HepG2 (cell line): ENCODE results near the gene COQ4. TPM values are rescaled to one million over a fixed set of nuclear protein-coding genes. Genes with fewer than 3 reads are reported as not detected.

Experiments used
- ATAC-seq: fragments of 200-7000 bp; cut with Tn5 transposase; 3 replicates; pipeline ENCODE4 v1.9.1; 2020; ENCODE audit warnings: mild to moderate bottlenecking, moderate library complexity
- BruUV-seq: library from RNA; stranded (reverse); fragments of 400-500 nt; replicated peaks from 2 replicates; lab custom pipeline; 2021; lab: Mats Ljungman, UMichigan
- CTCF ChIA-PET: fragments of 300-600 bp; formaldehyde crosslinking; extraction: SDS; loops from one replicate; lab custom pipeline; 2021; ENCODE audit warnings: low total read pairs, inconsistent platforms, low intra/inter-chr PET ratio; lab: Yijun Ruan, JAX
- POLR2A ChIA-PET: fragments of 350-600 bp; sonication (Branson Sonifier 250); formaldehyde crosslinking; loops from one replicate; lab custom pipeline; 2020; ENCODE audit warnings: antibody characterized with exemption, inconsistent platforms; lab: Yijun Ruan, JAX
- DNase-seq: peaks from one replicate; pipeline ENCODE4 v3.0.0-alpha.2; 2015; ENCODE audit warnings: low spot score
- FAIRE-seq: peaks from 3 replicates; lab custom pipeline; 2011; peaks lifted over from hg19 to GRCh38; lab: Jason Lieb, UNC
- H2AFZ ChIP-seq: one replicate; pipeline ENCODE4 v1.6.1; 2011; ENCODE audit warnings: low read length, inconsistent platforms
- H3K27ac ChIP-seq: fragments of 300-600 bp; 3 replicates; pipeline ENCODE4 v1.8.0; 2011; ENCODE audit warnings: mixed run types, mild to moderate bottlenecking, mixed read lengths, low read length, inconsistent platforms; ENCODE audit not compliant: insufficient read depth; ENCODE audit errors: extremely low read length
- H3K27me3 ChIP-seq, 2 experiments: fragments of 200-600 bp in 1 of 2; 2 replicates in 1 of 2; 3 replicates in 1 of 2; pipeline versions ENCODE4 v1.6.0 to v1.8.0; 2011; ENCODE audit warnings: low read length in 2 of 2, mild to moderate bottlenecking in 2 of 2, moderate library complexity in 2 of 2, inconsistent platforms in 1 of 2; ENCODE audit not compliant: insufficient read depth in 2 of 2, control insufficient read depth in 1 of 2
- H3K36me3 ChIP-seq, 2 experiments: fragments of 200-600 bp in 1 of 2; replicated peaks in 1 of 2; 2 replicates in 1 of 2; 3 replicates in 1 of 2; pipeline versions ENCODE4 v1.5.1 to v1.8.0; 2011; ENCODE audit warnings: low read length in 2 of 2, inconsistent platforms in 1 of 2; ENCODE audit not compliant: insufficient read depth in 2 of 2, control insufficient read depth in 1 of 2
- H3K4me1 ChIP-seq: 2 replicates; pipeline ENCODE4 v1.5.1; 2012; ENCODE audit warnings: low read length, inconsistent platforms; ENCODE audit not compliant: insufficient read depth
- H3K4me2 ChIP-seq: 2 replicates; pipeline ENCODE4 v1.6.0; 2011; ENCODE audit warnings: low read depth, low read length, inconsistent platforms
- H3K4me3 ChIP-seq, 3 experiments: fragments of 200-600 bp in 1 of 3; sonication (generic), shearing (Covaris generic) in 1 of 3; replicated peaks in 1 of 3; 2 replicates each; pipeline ENCODE4 v1.5.1; 2011 to 2016; ENCODE audit warnings: low read length in 3 of 3, inconsistent platforms in 2 of 3, low read depth in 2 of 3, mild to moderate bottlenecking in 2 of 3, control low read depth in 1 of 3, mixed read lengths in 1 of 3; ENCODE audit not compliant: insufficient read depth in 1 of 3
- H3K79me2 ChIP-seq: one replicate; pipeline ENCODE4 v1.6.1; 2011; ENCODE audit warnings: low read length, inconsistent platforms; ENCODE audit not compliant: insufficient read depth
- H3K9ac ChIP-seq: 2 replicates; pipeline ENCODE4 v1.6.0; 2011; ENCODE audit warnings: mild to moderate bottlenecking, low read depth, low read length, inconsistent platforms; ENCODE audit not compliant: insufficient read depth
- H3K9me3 ChIP-seq: 2 replicates; pipeline ENCODE4 v1.5.1; 2012; ENCODE audit warnings: mild to moderate bottlenecking, low read length
- H4K20me1 ChIP-seq: 2 replicates; pipeline ENCODE4 v1.6.0; 2011; ENCODE audit warnings: inconsistent platforms, mild to moderate bottlenecking, low read length, moderate library complexity; ENCODE audit not compliant: insufficient read depth
- AGO1 ChIP-seq: fragments of 200-400 bp; formaldehyde crosslinking; IDR thresholded peaks from 2 replicates; pipeline ENCODE4 v1.6.1; 2017; ENCODE audit warnings: mild to moderate bottlenecking, low read depth, low read length, moderate library complexity; ENCODE audit not compliant: poor library complexity, severe bottlenecking
- RBAK ChIP-seq: sonication (generic); formaldehyde crosslinking; IDR thresholded peaks from 2 replicates; pipeline ENCODE4 v1.5.1; 2020; ENCODE audit warnings: mild to moderate bottlenecking, missing genetic modification reagents
- YEATS2 ChIP-seq: sonication (generic); formaldehyde crosslinking; IDR thresholded peaks from 2 replicates; pipeline ENCODE4 v1.4.0; 2020; ENCODE audit warnings: missing genetic modification reagents, borderline replicate concordance
- ZFY ChIP-seq: sonication (generic); formaldehyde crosslinking; IDR thresholded peaks from 2 replicates; pipeline ENCODE4 v1.4.0; 2020; ENCODE audit warnings: missing genetic modification reagents
- ZMYM2 ChIP-seq: sonication (generic); formaldehyde crosslinking; IDR thresholded peaks from 2 replicates; pipeline ENCODE4 v1.8.0; 2022; ENCODE audit warnings: mild to moderate bottlenecking, missing genetic modification reagents
- WGBS: methylation state at CpG from one replicate; pipeline ENCODE4 v1.1.6; 2017; ENCODE audit warnings: low lambda C conversion rate; 5-methylcytosine and 5-hydroxymethylcytosine counted together
- in situ Hi-C: cut with HindIII; loops from 2 replicates; pipeline ENCODE4 v1.10.0; 2017; ENCODE audit warnings: low pct_unique_long_range_greater_than_20kb; ENCODE audit not compliant: extremely low pct_ligation_motif_present
- intact Hi-C: fragments of 100-400 bp; cut with micrococcal nuclease; formaldehyde crosslinking; loops from one replicate; pipeline ENCODE4 v1.10.0; 2022; ENCODE audit not compliant: unreplicated experiment
- polyA plus RNA-seq, 8 experiments: library from polyadenylated mRNA; depleted of rRNA in 3 of 8; stranded (reverse) in 7 of 8; unstranded in 1 of 8; fragments of >200 nt; fragmentation: Illumina TruSeq in 4 of 8; extraction: Trizol in 4 of 8; gene quantifications; 2 replicates each; pipeline versions ENCODE4 v1.2.1 to v1.2.3, GENCODE V29; 2011 to 2016; ENCODE audit warnings: low read depth in 4 of 8, missing spikeins in 1 of 8, mixed read lengths in 1 of 8; ENCODE audit not compliant: insufficient read depth in 1 of 8
- total RNA-seq, 5 experiments: library from RNA; depleted of rRNA; stranded (reverse); fragments of >200 nt; fragmentation: Illumina TruSeq; extraction: Trizol; gene quantifications; 2 replicates each; pipeline ENCODE4 v1.2.3, GENCODE V29; 2016; ENCODE audit warnings: low read depth in 1 of 5
- TF ChIP-seq, protein P1 (sequence below): fragments of 450-650 bp; IDR thresholded peaks from 2 replicates; pipeline ENCODE4 v1.6.1; 2017
- TF ChIP-seq, protein P2 (sequence below): sonication (generic); formaldehyde crosslinking; IDR thresholded peaks from 2 replicates; pipeline ENCODE4 v1.9.0; 2022; ENCODE audit warnings: low read depth, missing genetic modification reagents

COQ4 gene
- total and polyA plus RNA-seq, 2 of the 13 experiments (the other 11 are each of a cell fraction or from before 2014, with no cell fraction given), result 26.1 to 36.0 TPM

DNA sequence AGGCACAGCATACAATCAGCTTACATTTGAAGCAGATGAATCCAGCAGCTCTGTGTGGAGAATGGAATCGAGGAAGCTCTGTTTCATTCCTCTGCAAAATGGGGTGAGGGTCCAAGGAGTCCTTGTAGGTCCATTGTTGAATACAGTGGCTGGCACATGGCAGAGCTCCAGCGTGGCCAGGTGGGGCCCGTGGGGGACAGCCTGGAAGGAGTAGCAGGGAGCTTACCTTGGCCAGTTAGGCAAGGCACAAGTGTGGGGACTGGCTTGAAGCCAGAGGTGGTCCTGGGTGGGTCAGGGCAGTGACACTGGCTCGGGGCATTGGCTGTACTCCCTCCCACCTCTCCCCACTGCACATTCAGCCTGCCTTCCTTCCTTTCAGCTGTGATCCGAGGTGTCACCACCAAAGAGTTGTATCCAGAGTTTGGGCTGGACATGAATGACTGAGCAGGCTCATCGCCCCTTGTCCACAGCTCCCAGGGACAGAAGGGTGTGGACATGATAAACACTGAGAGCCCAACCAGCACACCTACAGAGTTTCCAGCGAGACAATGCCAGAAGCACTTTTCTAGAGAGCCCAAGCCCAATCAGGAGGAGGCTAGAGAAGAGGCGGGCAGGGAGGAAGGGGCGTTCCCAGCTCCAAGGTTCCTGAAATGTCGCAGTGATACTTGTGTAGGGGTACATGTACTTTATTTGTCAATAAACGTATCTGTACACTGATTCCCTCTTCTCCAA is 34.2 kb upstream of the COQ4 start:
- peaks cover 5 to 17% of the 10 kb centered on the region in 2 experiments; a peak in 3 of 5 replicates for H3K36me3 ChIP-seq
- WGBS, result 85% methylated on average over 10 of the region's 11 CpGs
- H3K9me3 ChIP-seq, result no peaks in the 10 kb centered on the region
- no peaks in the 10 kb centered on the region; a peak in 1 of 5 replicates for H3K27me3 ChIP-seq
- in situ Hi-C loops (no loop called here), intact Hi-C loops (no loop called here)
- FAIRE-seq (no peak), ATAC-seq (no peak; the same call in 2 of the 3 replicates), DNase-seq (no peak)
- BruUV-seq, result no TSS peak
- POLR2A ChIA-PET, result interaction anchor here (1.4 kb wide), 1 partner anchor 12 kb away, joined by 5 read pairs; the partner anchor contains the start of genes GOLGA2 and SWI5
- no peak overlapping the region for H3K9ac ChIP-seq
- H3K27ac ChIP-seq, result no peak overlapping the region
- H3K4me1 ChIP-seq, result no peaks in the 10 kb centered on the region
- CTCF ChIA-PET, result no interaction called here
- no peaks in the 10 kb centered on the region for H4K20me1 ChIP-seq
- H3K4me3 ChIP-seq, result no peak overlapping the region
- TF ChIP-seq RBAK (CRISPR knock-in tag), result no peak
- no peak for TF ChIP-seq AGO1
- TF ChIP-seq, protein P1, sequence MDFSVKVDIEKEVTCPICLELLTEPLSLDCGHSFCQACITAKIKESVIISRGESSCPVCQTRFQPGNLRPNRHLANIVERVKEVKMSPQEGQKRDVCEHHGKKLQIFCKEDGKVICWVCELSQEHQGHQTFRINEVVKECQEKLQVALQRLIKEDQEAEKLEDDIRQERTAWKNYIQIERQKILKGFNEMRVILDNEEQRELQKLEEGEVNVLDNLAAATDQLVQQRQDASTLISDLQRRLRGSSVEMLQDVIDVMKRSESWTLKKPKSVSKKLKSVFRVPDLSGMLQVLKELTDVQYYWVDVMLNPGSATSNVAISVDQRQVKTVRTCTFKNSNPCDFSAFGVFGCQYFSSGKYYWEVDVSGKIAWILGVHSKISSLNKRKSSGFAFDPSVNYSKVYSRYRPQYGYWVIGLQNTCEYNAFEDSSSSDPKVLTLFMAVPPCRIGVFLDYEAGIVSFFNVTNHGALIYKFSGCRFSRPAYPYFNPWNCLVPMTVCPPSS, result no peak
- no peak for TF ChIP-seq ZFY (CRISPR knock-in tag)
- TF ChIP-seq ZMYM2 (CRISPR knock-in tag), result no peak
- TF ChIP-seq, protein P2, sequence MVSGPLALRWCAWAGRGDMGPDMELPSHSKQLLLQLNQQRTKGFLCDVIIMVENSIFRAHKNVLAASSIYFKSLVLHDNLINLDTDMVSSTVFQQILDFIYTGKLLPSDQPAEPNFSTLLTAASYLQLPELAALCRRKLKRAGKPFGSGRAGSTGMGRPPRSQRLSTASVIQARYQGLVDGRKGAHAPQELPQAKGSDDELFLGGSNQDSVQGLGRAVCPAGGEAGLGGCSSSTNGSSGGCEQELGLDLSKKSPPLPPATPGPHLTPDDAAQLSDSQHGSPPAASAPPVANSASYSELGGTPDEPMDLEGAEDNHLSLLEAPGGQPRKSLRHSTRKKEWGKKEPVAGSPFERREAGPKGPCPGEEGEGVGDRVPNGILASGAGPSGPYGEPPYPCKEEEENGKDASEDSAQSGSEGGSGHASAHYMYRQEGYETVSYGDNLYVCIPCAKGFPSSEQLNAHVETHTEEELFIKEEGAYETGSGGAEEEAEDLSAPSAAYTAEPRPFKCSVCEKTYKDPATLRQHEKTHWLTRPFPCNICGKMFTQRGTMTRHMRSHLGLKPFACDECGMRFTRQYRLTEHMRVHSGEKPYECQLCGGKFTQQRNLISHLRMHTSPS, result no peak
- no peak for TF ChIP-seq YEATS2 (CRISPR knock-in tag)
- H2AFZ ChIP-seq, result no peak overlapping the region
- no peaks in the 10 kb centered on the region for H3K79me2 ChIP-seq
- H3K4me2 ChIP-seq, result no peak overlapping the region
